ENCODE data around the gene KANSL1.

KANSL1 gene

DNA sequence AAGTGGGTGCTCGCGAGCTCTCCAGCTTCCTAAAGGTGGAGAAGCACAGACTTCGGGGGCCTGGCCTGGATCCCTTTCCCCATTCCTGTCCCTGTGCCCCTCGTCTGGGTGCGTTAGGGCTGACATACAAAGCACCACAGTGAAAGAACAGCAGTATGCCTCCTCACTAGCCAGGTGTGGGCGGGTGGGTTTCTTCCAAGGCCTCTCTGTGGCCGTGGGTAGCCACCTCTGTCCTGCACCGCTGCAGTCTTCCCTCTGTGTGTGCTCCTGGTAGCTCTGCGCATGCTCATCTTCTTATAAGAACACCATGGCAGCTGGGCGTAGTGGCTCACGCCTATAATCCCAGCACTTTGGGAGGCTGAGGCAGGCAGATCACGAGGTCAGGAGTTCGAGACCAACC is 196.1 kb downstream of the KANSL1 start:
- Histone ChIP-seq H3K36me3 (ENCODE audit: low read depth) (no peaks in the 10 kb centered on the region), H3K27me3 (ENCODE audit: insufficient read depth, poor library complexity, severe bottlenecking) (no peaks in the 10 kb centered on the region), H3K4me3 (ENCODE audit: severe bottlenecking) (no peak overlapping the region), H3K9me3 (ENCODE audit: severe bottlenecking) (no peaks in the 10 kb centered on the region), H3K27ac (ENCODE audit: poor library complexity, severe bottlenecking) (no peak overlapping the region), H3K4me1 (ENCODE audit: insufficient read depth, poor library complexity, severe bottlenecking) (no peaks in the 10 kb centered on the region)
- TF ChIP-seq, protein P1, sequence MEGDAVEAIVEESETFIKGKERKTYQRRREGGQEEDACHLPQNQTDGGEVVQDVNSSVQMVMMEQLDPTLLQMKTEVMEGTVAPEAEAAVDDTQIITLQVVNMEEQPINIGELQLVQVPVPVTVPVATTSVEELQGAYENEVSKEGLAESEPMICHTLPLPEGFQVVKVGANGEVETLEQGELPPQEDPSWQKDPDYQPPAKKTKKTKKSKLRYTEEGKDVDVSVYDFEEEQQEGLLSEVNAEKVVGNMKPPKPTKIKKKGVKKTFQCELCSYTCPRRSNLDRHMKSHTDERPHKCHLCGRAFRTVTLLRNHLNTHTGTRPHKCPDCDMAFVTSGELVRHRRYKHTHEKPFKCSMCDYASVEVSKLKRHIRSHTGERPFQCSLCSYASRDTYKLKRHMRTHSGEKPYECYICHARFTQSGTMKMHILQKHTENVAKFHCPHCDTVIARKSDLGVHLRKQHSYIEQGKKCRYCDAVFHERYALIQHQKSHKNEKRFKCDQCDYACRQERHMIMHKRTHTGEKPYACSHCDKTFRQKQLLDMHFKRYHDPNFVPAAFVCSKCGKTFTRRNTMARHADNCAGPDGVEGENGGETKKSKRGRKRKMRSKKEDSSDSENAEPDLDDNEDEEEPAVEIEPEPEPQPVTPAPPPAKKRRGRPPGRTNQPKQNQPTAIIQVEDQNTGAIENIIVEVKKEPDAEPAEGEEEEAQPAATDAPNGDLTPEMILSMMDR (IDR thresholded peaks at IDR 0.05; ENCODE audit: poor library complexity, severe bottlenecking), result no peak
- no peak for DNase-seq (ENCODE audit: low spot score)
- no peak for ATAC-seq (ENCODE audit: low read depth)

DNA sequence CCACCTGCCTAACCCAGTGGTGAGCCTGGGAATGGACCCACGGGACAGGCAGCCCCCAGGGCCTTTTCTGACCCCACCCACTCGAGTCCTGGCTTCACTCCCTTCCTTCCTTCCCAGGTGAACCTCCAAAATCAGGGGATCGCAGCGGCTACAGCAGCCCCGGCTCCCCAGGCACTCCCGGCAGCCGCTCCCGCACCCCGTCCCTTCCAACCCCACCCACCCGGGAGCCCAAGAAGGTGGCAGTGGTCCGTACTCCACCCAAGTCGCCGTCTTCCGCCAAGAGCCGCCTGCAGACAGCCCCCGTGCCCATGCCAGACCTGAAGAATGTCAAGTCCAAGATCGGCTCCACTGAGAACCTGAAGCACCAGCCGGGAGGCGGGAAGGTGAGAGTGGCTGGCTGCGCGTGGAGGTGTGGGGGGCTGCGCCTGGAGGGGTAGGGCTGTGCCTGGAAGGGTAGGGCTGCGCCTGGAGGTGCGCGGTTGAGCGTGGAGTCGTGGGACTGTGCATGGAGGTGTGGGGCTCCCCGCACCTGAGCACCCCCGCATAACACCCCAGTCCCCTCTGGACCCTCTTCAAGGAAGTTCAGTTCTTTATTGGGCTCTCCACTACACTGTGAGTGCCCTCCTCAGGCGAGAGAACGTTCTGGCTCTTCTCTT is 196.8 kb downstream of the KANSL1 start:
- no peaks in the 10 kb centered on the region for H3K36me3 ChIP-seq (ENCODE audit: low read depth)
- no peaks in the 10 kb centered on the region for H3K4me1 ChIP-seq (ENCODE audit: insufficient read depth, poor library complexity, severe bottlenecking)
- no peak overlapping the region for H3K4me3 ChIP-seq (ENCODE audit: severe bottlenecking)
- H3K9me3 ChIP-seq (ENCODE audit: severe bottlenecking), result no peaks in the 10 kb centered on the region
- TF ChIP-seq, protein P1 (IDR thresholded peaks at IDR 0.05; ENCODE audit: poor library complexity, severe bottlenecking), result no peak
- H3K27me3 ChIP-seq (ENCODE audit: insufficient read depth, poor library complexity, severe bottlenecking), result no peaks in the 10 kb centered on the region
- H3K27ac ChIP-seq (ENCODE audit: poor library complexity, severe bottlenecking), result no peak overlapping the region
- ATAC-seq (ENCODE audit: low read depth) (no peak), DNase-seq (ENCODE audit: low spot score) (no peak)

GRCh38 chr17:45995627-45996270 is 197.5 kb downstream of the KANSL1 start:
- no peak overlapping the region for H3K27ac ChIP-seq (ENCODE audit: poor library complexity, severe bottlenecking)
- ATAC-seq (ENCODE audit: low read depth), result no peak
- H3K4me3 ChIP-seq (ENCODE audit: severe bottlenecking), result no peak overlapping the region
- DNase-seq (ENCODE audit: low spot score), result no peak
- no peaks in the 10 kb centered on the region for H3K36me3 ChIP-seq (ENCODE audit: low read depth)
- TF ChIP-seq, protein P1 (IDR thresholded peaks at IDR 0.05; ENCODE audit: poor library complexity, severe bottlenecking), result no peak
- H3K4me1 ChIP-seq (ENCODE audit: insufficient read depth, poor library complexity, severe bottlenecking), result no peaks in the 10 kb centered on the region
- no peaks in the 10 kb centered on the region for H3K9me3 ChIP-seq (ENCODE audit: severe bottlenecking)
- H3K27me3 ChIP-seq (ENCODE audit: insufficient read depth, poor library complexity, severe bottlenecking), result no peaks in the 10 kb centered on the region

- no peak overlapping the region for H3K4me3 ChIP-seq (ENCODE audit: severe bottlenecking)
- no peaks in the 10 kb centered on the region for H3K27me3 ChIP-seq (ENCODE audit: insufficient read depth, poor library complexity, severe bottlenecking)
- no peaks in the 10 kb centered on the region for H3K36me3 ChIP-seq (ENCODE audit: low read depth)
- DNase-seq (ENCODE audit: low spot score) (no peak), ATAC-seq (ENCODE audit: low read depth) (no peak)
- TF ChIP-seq, protein P1 (IDR thresholded peaks at IDR 0.05; ENCODE audit: poor library complexity, severe bottlenecking), result no peak
- H3K4me1 ChIP-seq (ENCODE audit: insufficient read depth, poor library complexity, severe bottlenecking), result no peaks in the 10 kb centered on the region
- H3K9me3 ChIP-seq (ENCODE audit: severe bottlenecking), result no peaks in the 10 kb centered on the region
- no peak overlapping the region for H3K27ac ChIP-seq (ENCODE audit: poor library complexity, severe bottlenecking)
Measured at GRCh38 chr17:45994987-45995386, 198.2 kb downstream of the KANSL1 start.

All from RWPE2 (cell line).